DND-41 (cell line): ENCODE results near the gene DCTPP1.

ENCODE experiments used
- ATAC-seq: fragments of 200-7000 bp; cut with Tn5 transposase; 3 replicates; pipeline ENCODE4 v1.9.1; 2021; ENCODE audit warnings: low read depth; ENCODE audit not compliant: insufficient read depth
- DNase-seq: peaks from one replicate; pipeline ENCODE4 v3.0.0-alpha.2; 2020
- H2AFZ ChIP-seq: 2 replicates; pipeline ENCODE4 v1.6.0; 2012; ENCODE audit warnings: low read depth, low read length
- H3K27ac ChIP-seq: 2 replicates; pipeline ENCODE4 v1.5.1; 2012; ENCODE audit warnings: low read length, inconsistent platforms
- H3K27me3 ChIP-seq: fragments of 200-600 bp; sonication (generic); 2 replicates; pipeline ENCODE4 v1.6.0; 2012; ENCODE audit warnings: low read length, mild to moderate bottlenecking, inconsistent platforms; ENCODE audit not compliant: insufficient read depth, poor library complexity
- H3K36me3 ChIP-seq: 2 replicates; pipeline ENCODE4 v1.5.1; 2012; ENCODE audit warnings: low read length, inconsistent platforms; ENCODE audit not compliant: insufficient read depth
- H3K4me1 ChIP-seq: 2 replicates; pipeline ENCODE4 v1.5.1; 2012; ENCODE audit warnings: mild to moderate bottlenecking, low read length; ENCODE audit not compliant: insufficient read depth
- H3K4me2 ChIP-seq: 2 replicates; pipeline ENCODE4 v1.6.0; 2012; ENCODE audit warnings: mild to moderate bottlenecking, moderate library complexity, low read length, inconsistent platforms; ENCODE audit not compliant: insufficient read depth
- H3K4me3 ChIP-seq, 2 experiments: fragments of 200-600 bp in 1 of 2; shearing (Covaris generic) in 1 of 2; 2 replicates each; pipeline ENCODE4 v1.5.1; 2012 to 2016; ENCODE audit warnings: inconsistent platforms in 2 of 2, low read length in 2 of 2, mild to moderate bottlenecking in 2 of 2, low read depth in 1 of 2, moderate library complexity in 1 of 2
- H3K79me2 ChIP-seq: 2 replicates; pipeline ENCODE4 v1.6.0; 2012; ENCODE audit warnings: low read length, inconsistent platforms; ENCODE audit not compliant: insufficient read depth
- H3K9ac ChIP-seq: 2 replicates; pipeline ENCODE4 v1.6.0; 2012; ENCODE audit warnings: low read depth, mild to moderate bottlenecking, inconsistent platforms, low read length, moderate library complexity
- H3K9me3 ChIP-seq: 2 replicates; pipeline ENCODE4 v1.5.1; 2012; ENCODE audit warnings: low read length, moderate library complexity, mild to moderate bottlenecking, inconsistent platforms; ENCODE audit not compliant: insufficient read depth, severe bottlenecking
- H4K20me1 ChIP-seq: 2 replicates; pipeline ENCODE4 v1.6.0; 2012; ENCODE audit warnings: low read length; ENCODE audit not compliant: insufficient read depth
- EZH2 ChIP-seq: IDR thresholded peaks from 3 replicates; pipeline ENCODE4 v1.6.1; 2012; ENCODE audit warnings: borderline replicate concordance, low read depth, mild to moderate bottlenecking, moderate library complexity, low read length, inconsistent platforms; ENCODE audit not compliant: severe bottlenecking
- TF ChIP-seq, protein P1 (sequence below): IDR thresholded peaks from 2 replicates; pipeline ENCODE4 v1.5.1; 2012; ENCODE audit warnings: borderline replicate concordance, low read length, moderate library complexity, mild to moderate bottlenecking; ENCODE audit not compliant: poor library complexity, severe bottlenecking; ENCODE audit errors: extremely low read depth

Gene DCTPP1

DNA sequence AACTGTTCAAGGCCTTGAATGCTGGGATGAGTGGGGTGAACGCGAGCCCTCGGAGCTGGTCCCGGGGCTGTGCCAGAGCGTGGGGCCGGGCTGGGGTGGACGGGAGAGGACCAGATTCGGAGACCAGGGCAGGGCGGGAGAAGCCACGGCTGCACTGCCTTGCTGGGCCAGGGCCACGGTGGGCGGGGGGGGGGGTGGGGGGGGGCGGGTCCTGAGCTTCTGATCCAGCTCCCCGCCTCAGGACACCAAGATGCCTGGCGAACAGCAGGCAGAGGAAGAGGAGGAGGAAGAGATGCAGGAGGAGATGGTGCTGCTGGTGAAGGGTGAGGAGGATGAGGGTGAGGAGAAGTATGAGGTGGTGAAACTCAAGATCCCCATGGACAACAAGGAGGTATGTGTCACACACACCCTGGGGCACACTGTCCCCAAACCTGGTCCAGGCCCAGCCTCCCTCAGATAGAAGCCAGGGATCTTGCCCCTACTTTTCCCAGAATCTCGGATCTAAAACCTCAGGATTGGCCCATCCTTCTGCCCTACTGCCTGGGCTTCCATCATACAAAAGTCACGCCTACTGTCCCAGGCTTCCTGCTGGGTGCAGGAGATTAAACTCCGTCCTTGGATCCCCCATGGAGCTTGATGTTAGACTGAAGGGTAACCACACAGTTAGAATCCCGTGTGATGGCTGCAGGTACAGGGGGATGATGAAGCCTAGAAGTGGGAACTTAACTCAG is 21.9 kb downstream of the DCTPP1 start:
- H3K27me3 ChIP-seq: no peaks in the 10 kb centered on the region
- H3K4me1 ChIP-seq: peaks cover 54% of the 10 kb centered on the region
- peaks cover 45% of the 10 kb centered on the region for H3K79me2 ChIP-seq
- no peak for DNase-seq
- ATAC-seq: no peak; the same call in 2 of the 3 replicates
- peaks cover 34% of the 10 kb centered on the region for H3K36me3 ChIP-seq
- H2AFZ ChIP-seq: peak overlapping the region; percentile 75
- H3K9ac ChIP-seq: peak overlapping the region; percentile 78
- H4K20me1 ChIP-seq: peaks cover 10% of the 10 kb centered on the region; the same call in 1 of the 2 replicates
- H3K4me2 ChIP-seq: peak overlapping the region; percentile 72
- TF ChIP-seq, protein P1, sequence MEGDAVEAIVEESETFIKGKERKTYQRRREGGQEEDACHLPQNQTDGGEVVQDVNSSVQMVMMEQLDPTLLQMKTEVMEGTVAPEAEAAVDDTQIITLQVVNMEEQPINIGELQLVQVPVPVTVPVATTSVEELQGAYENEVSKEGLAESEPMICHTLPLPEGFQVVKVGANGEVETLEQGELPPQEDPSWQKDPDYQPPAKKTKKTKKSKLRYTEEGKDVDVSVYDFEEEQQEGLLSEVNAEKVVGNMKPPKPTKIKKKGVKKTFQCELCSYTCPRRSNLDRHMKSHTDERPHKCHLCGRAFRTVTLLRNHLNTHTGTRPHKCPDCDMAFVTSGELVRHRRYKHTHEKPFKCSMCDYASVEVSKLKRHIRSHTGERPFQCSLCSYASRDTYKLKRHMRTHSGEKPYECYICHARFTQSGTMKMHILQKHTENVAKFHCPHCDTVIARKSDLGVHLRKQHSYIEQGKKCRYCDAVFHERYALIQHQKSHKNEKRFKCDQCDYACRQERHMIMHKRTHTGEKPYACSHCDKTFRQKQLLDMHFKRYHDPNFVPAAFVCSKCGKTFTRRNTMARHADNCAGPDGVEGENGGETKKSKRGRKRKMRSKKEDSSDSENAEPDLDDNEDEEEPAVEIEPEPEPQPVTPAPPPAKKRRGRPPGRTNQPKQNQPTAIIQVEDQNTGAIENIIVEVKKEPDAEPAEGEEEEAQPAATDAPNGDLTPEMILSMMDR: no peak
- TF ChIP-seq EZH2: no peak
- peak overlapping the region; percentile 78 for H3K27ac ChIP-seq
- H3K4me3 ChIP-seq: peak overlapping the region; percentile 70 to 78; a peak in 3 of 4 replicates
- H3K9me3 ChIP-seq: no peaks in the 10 kb centered on the region

DNA sequence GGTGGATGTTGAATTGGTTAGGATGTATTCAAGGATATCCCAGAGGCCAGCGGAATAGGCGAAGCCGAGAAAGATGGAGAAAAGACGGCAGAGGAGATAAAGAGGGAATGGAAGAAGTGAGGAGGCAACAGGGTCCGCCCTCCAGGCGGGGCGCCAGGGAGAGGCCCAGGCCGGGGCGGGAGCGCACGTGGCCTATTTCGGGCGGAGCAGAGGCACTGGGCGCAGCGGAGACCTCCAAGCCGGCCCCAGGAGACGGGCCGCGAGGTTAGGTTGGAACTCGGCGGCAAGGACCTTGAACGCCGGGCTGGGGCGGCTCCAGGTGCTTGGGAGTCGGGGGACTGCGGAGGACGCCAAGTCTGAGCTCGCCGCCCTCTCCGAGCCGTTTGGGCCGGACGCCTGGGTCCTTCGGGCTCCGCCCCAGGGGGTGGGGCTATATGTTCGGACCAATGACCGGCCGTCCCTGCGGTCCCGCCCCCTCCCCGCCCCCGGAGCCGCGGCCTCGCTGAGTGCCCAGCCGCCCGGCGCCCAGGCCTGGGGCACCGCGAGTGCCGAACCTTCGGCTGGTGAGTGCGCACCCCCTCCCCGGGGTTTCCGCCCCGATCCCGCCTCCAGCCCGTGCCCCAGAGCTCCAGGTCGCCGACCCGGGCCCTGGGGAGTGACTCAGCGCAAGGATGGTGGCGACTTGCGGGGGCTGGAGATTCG is 22.6 kb downstream of the DCTPP1 start, which contains the start of gene ZNF771:
ZNF771 (plus strand) TSS at position 505 of the 702 bp plus-strand sequence. CDS start 448 bp downstream, outside the sequence.
- H3K4me2 ChIP-seq: peak within 1 kb of the TSS; percentile 72
- peak within 1 kb of the TSS; percentile 78 for H3K27ac ChIP-seq
- no peaks in the 10 kb centered on the region for H3K27me3 ChIP-seq
- peak within 1 kb of the TSS; percentile 78 for H3K9ac ChIP-seq
- H3K36me3 ChIP-seq: peaks cover 26% of the 10 kb centered on the region
- peaks cover 47% of the 10 kb centered on the region for H3K4me1 ChIP-seq
- peak; percentile 84 for ATAC-seq
- H3K4me3 ChIP-seq: peak within 1 kb of the TSS; percentile 70 to 78
- TF ChIP-seq, protein P1: peak; percentile 30
- no peak for TF ChIP-seq EZH2
- peaks cover 41% of the 10 kb centered on the region for H3K79me2 ChIP-seq
- DNase-seq: peak; percentile 93
- H4K20me1 ChIP-seq: peaks cover 10% of the 10 kb centered on the region; the same call in 1 of the 2 replicates
- H3K9me3 ChIP-seq: no peaks in the 10 kb centered on the region
- H2AFZ ChIP-seq: peak within 1 kb of the TSS; percentile 75

DNA sequence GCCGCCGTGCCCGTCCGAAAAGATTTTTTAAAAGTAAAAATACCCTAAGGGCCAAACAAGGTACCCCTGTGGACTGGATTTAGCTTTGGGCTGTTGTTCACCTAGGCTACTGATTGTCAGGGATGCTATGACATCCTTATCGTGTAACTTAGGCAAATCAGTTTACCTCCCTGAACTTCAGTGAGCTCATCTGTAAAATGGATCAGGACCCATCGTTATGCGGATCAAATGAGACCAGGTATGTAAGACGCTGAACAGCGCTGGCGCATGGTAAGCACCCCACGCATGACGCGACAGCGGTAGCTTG is 23.1 kb downstream of the DCTPP1 start:
- Histone ChIP-seq H4K20me1 (peaks cover 10% of the 10 kb centered on the region; the same call in 1 of the 2 replicates), H3K9me3 (no peaks in the 10 kb centered on the region), H3K4me2 (peak overlapping the region; percentile 72), H3K4me1 (peaks cover 42% of the 10 kb centered on the region), H3K36me3 (peaks cover 21% of the 10 kb centered on the region), H3K27ac (peak overlapping the region; percentile 78), H3K79me2 (peaks cover 36% of the 10 kb centered on the region), H3K4me3 (peak overlapping the region; percentile 70 to 78), H3K9ac (peak overlapping the region; percentile 78), H2AFZ (peak overlapping the region; percentile 75), H3K27me3 (no peaks in the 10 kb centered on the region)
- TF ChIP-seq, protein P1: no peak
- TF ChIP-seq EZH2: no peak
- ATAC-seq: no peak
- no peak for DNase-seq
